T-cell (primary cell): ENCODE measurements around the gene SPARC. TPM values are rescaled to one million over a fixed set of nuclear protein-coding genes. Genes with fewer than 3 reads are reported as not detected.

Experiments used
- ATAC-seq, 4 experiments: fragments of 200-7000 bp in 3 of 4; fragments of 150-1000 bp in 1 of 4; cut with Tn5 transposase; replicated peaks in 1 of 4; 1 replicate in 3 of 4; 2 replicates in 1 of 4; pipeline ENCODE4 v1.10.0; 2021; ENCODE audit warnings: moderate library complexity in 3 of 4, mild to moderate bottlenecking in 2 of 4, moderate number of reproducible peaks in 1 of 4
- CTCF ChIA-PET, 2 donors: fragments of 300-600 bp; sonication (Branson Sonifier 250); formaldehyde crosslinking; loops; one replicate each; lab custom pipeline; 2022; ENCODE audit warnings: antibody characterized with exemption in 2 of 2; lab: Charles Lee
- POLR2A ChIA-PET, 2 donors: fragments of 300-600 bp; sonication (Branson Sonifier 250); formaldehyde crosslinking; loops; one replicate each; lab custom pipeline; 2022; ENCODE audit warnings: antibody characterized with exemption in 2 of 2; lab: Charles Lee
- DNase-seq, 35 experiments: peaks; one replicate each; pipeline versions ENCODE4 v3.0.0 to v3.0.0-alpha.2; 2013 to 2023
- H3K27ac ChIP-seq: one replicate; pipeline ENCODE4 v1.5.1; 2013; ENCODE audit warnings: low read length
- H3K27me3 ChIP-seq, 2 experiments: replicated peaks in 1 of 2; 1 replicate in 1 of 2; 2 replicates in 1 of 2; pipeline versions ENCODE4 v1.6.1 to v1.7.0; 2013; ENCODE audit warnings: low read length in 1 of 2, mixed read lengths in 1 of 2; ENCODE audit not compliant: control insufficient read depth in 2 of 2, insufficient read depth in 2 of 2; ENCODE audit errors: extremely low read depth in 1 of 2
- H3K36me3 ChIP-seq, 2 donors: 1 replicate in 1 of 2; 2 replicates in 1 of 2; pipeline versions ENCODE4 v1.6.1 to v1.7.0; 2013; ENCODE audit warnings: low read length in 1 of 2; ENCODE audit not compliant: control insufficient read depth in 2 of 2, insufficient read depth in 1 of 2; ENCODE audit errors: extremely low read depth in 1 of 2
- H3K4me1 ChIP-seq, 2 experiments: 1 replicate in 1 of 2; 2 replicates in 1 of 2; pipeline versions ENCODE4 v1.6.1 to v1.7.0; 2013; ENCODE audit warnings: low read length in 2 of 2, mixed read lengths in 1 of 2; ENCODE audit not compliant: insufficient read depth in 2 of 2, control insufficient read depth in 1 of 2; ENCODE audit errors: extremely low read depth in 1 of 2
- H3K4me3 ChIP-seq, 2 donors: 1 replicate in 1 of 2; 2 replicates in 1 of 2; pipeline versions ENCODE4 v1.5.1 to v1.7.0; 2013; ENCODE audit warnings: mild to moderate bottlenecking in 2 of 2, low read length in 1 of 2, moderate library complexity in 1 of 2; ENCODE audit not compliant: control insufficient read depth in 1 of 2; ENCODE audit errors: extremely low read depth in 1 of 2
- H3K9me3 ChIP-seq: 2 replicates; pipeline ENCODE4 v1.7.0; 2013
- H3K27ac Mint-ChIP-seq, 2 donors: one replicate each; pipeline ENCODE4 v1.8.0; 2020 to 2021; ENCODE audit warnings: mild to moderate bottlenecking in 2 of 2, mixed read lengths in 2 of 2
- H3K27me3 Mint-ChIP-seq, 2 donors: one replicate each; pipeline ENCODE4 v1.8.0; 2021 to 2022; ENCODE audit warnings: mixed read lengths in 2 of 2
- H3K36me3 Mint-ChIP-seq: one replicate; pipeline ENCODE4 v1.8.0; 2021; ENCODE audit warnings: mixed read lengths
- H3K4me1 Mint-ChIP-seq, 3 donors: one replicate each; pipeline ENCODE4 v1.8.0; 2020 to 2022; ENCODE audit warnings: mixed read lengths in 3 of 3, mild to moderate bottlenecking in 1 of 3
- H3K4me3 Mint-ChIP-seq, 3 donors: one replicate each; pipeline ENCODE4 v1.8.0; 2020 to 2022; ENCODE audit warnings: mild to moderate bottlenecking in 3 of 3, mixed read lengths in 3 of 3, moderate library complexity in 3 of 3
- H3K9me3 Mint-ChIP-seq, 3 donors: one replicate each; pipeline ENCODE4 v1.8.0; 2020 to 2022; ENCODE audit warnings: mixed read lengths in 3 of 3
- WGBS: methylation state at CpG from one replicate; pipeline ENCODE4 v1.1.5; 2013; ENCODE audit warnings: missing lambda C conversion rate; ENCODE audit not compliant: insufficient coverage; 5-methylcytosine and 5-hydroxymethylcytosine counted together
- total RNA-seq, 35 experiments: library from RNA in 6 of 35; stranded (reverse) in 6 of 35; fragments of 120-200 nt in 1 of 35; gene quantifications; one replicate each; pipeline versions ENCODE4 v1.2.1 to v1.2.4 and lab custom pipeline; 2013 to 2026

The SPARC gene
- total RNA-seq, 5 donors from 2014 or later (not counting 1 experiment from before 2014, with no cell fraction given): 4.1 to 8.6 (median 5.2) TPM; not detected in 1

DNA sequence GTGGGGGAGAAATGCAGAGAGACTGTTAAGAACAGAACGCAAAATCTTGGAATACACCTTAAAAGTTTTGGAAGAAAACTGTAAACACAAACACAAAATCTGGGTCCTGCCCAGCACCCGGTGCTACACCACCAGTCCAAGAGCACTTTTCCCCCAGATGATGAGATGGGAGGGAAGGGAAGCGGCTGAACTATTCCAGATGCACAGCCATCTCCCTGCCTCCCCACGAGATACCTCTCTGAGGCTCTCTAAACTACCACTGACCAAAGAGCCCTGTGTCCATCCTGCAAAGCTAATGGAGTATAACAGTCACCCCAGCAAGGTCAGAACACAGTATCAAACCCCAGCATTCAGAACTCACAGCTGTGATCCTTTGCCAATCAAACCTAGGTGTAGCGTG is 8.0 kb downstream of the SPARC start:
- H3K4me3 Mint-ChIP-seq: no peak overlapping the region
- ATAC-seq: no peak
- POLR2A ChIA-PET: no interaction called here

DNA sequence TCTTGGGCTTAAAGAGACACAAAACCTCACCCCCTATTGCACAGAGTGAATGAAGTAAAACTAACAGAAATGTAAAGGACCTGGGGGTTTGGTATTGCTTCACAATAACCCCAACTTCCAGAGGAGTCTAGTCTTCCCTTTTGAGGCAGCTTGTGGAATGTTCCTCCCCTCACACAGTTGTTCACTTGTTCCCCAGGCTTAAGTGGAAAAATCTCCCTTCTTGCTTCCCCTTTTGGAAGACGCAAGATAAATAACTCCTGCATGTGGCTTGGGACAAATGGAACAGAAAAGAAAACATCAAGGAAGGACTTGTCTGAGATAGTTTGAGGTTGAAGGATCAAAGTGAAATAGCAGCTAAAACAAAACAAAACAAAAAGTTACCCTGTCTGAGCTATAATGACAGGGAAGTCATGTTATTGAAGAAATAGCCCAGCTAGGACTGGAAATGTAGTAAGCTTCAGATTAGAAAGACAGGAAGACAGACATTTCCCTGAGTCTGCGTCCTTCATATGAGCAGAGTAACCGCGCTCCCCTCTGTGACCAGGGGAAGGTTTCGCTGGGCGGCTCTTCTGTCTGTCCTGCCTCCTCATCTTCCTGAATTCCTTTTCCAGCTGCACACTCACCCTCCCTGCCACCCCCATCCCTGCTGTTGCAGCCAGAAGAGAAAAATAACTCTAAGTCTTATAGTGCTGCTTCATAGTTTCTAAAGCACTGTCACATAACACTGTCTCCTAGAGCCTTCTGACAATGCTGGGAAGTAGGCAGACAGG is 8.8 kb downstream of the SPARC start:
- H3K4me3 ChIP-seq: no peak overlapping the region

More for the DNA sequence above, 8.0 kb downstream of the SPARC start:
- H3K36me3 Mint-ChIP-seq: no peaks in the 10 kb centered on the region
- H3K9me3 ChIP-seq: no peaks in the 10 kb centered on the region
- H3K27me3 ChIP-seq: peaks cover 0 to 6% of the 10 kb centered on the region in 2 experiments
- no peaks in the 10 kb centered on the region for H3K4me1 Mint-ChIP-seq
- H3K27ac ChIP-seq: no peak overlapping the region
- H3K4me3 ChIP-seq: no peak overlapping the region
- no peaks in the 10 kb centered on the region for H3K9me3 Mint-ChIP-seq
- CTCF ChIA-PET: no interaction called here
- no peak overlapping the region for H3K27ac Mint-ChIP-seq
- H3K27me3 Mint-ChIP-seq: no peaks in the 10 kb centered on the region
- no peaks in the 10 kb centered on the region for H3K36me3 ChIP-seq
- no peaks in the 10 kb centered on the region for H3K4me1 ChIP-seq
- DNase-seq: no peak
- WGBS: 50% methylated on average over 1 of the region's 5 CpGs

DNA sequence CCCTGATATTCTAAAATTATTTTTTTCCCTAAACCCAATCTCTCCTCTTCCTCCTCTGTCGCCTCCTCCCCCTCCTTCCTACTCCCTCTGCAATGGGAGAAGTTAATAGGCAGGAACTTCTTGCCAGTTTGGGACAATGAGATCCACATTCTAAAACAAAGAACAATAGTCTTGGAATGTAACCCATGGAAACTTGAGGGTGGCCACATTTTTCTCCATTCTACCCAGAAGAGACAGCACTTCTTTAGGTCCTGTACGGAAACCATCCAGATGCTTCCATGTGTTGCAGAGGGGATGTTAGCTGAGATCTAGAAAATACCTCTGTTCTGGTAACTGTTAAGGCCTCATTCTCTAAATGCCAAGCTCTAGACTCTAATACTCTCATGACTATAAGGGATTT is 10.0 kb downstream of the SPARC start:
- POLR2A ChIA-PET: no interaction called here
- no CpG with 5 or more reads among the region's 2 CpGs for WGBS
- Histone ChIP-seq H3K27ac (no peak overlapping the region), H3K9me3 (no peaks in the 10 kb centered on the region), H3K4me1 (no peaks in the 10 kb centered on the region), H3K36me3 (no peaks in the 10 kb centered on the region), H3K27me3 (peaks cover 0 to 6% of the 10 kb centered on the region in 2 experiments), H3K4me3 (no peak overlapping the region)
- Mint-ChIP-seq H3K4me3 (no peak overlapping the region), H3K36me3 (no peaks in the 10 kb centered on the region), H3K4me1 (no peaks in the 10 kb centered on the region), H3K9me3 (no peaks in the 10 kb centered on the region), H3K27me3 (peaks cover 0 to 3% of the 10 kb centered on the region in 2 donors), H3K27ac (no peak overlapping the region)
- ATAC-seq: no peak
- CTCF ChIA-PET: no interaction called here
- DNase-seq: no peak

More for the DNA sequence above, 8.8 kb downstream of the SPARC start:
- H3K27ac Mint-ChIP-seq: no peak overlapping the region
- H3K36me3 Mint-ChIP-seq: no peaks in the 10 kb centered on the region
- DNase-seq (no peak), ATAC-seq (no peak)
- H3K27me3 Mint-ChIP-seq: peaks cover 0 to 2% of the 10 kb centered on the region in 2 donors
- CTCF ChIA-PET: no interaction called here
- no peak overlapping the region for H3K4me3 Mint-ChIP-seq
- WGBS: 74% methylated on average over 4 of the region's 6 CpGs
- no peaks in the 10 kb centered on the region for H3K9me3 Mint-ChIP-seq
- Histone ChIP-seq H3K27me3 (peaks cover 0 to 6% of the 10 kb centered on the region in 2 experiments), H3K4me1 (no peaks in the 10 kb centered on the region), H3K27ac (no peak overlapping the region), H3K36me3 (no peaks in the 10 kb centered on the region), H3K9me3 (no peaks in the 10 kb centered on the region)
- H3K4me1 Mint-ChIP-seq: no peaks in the 10 kb centered on the region
- POLR2A ChIA-PET: no interaction called here

DNA sequence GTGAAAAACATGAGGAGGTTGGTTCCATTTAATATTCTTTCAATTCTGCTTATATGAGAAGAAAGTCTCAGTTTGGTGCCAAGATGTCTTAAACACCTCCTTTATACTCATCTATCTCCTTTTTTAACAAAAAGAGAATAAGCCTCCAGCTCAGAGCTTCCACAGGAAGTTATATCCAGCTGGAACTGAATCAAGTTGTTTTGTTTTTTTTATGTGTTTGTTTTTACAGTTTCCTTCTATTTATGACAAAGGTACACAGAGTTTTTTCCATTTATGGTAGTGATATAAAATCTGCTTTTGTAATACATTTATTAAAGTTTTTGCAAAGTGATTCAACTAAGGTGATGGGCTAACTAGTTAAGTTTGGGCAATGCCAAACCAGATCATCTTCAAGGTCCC is 10.4 kb downstream of the SPARC start:
- Histone ChIP-seq H3K4me1 (no peaks in the 10 kb centered on the region), H3K27ac (no peak overlapping the region), H3K4me3 (no peak overlapping the region), H3K36me3 (no peaks in the 10 kb centered on the region), H3K27me3 (peaks cover 0 to 6% of the 10 kb centered on the region in 2 experiments), H3K9me3 (no peaks in the 10 kb centered on the region)
- no peaks in the 10 kb centered on the region for H3K36me3 Mint-ChIP-seq
- no peaks in the 10 kb centered on the region for H3K4me1 Mint-ChIP-seq
- no peak for ATAC-seq
- POLR2A ChIA-PET: no interaction called here
- no peak overlapping the region for H3K27ac Mint-ChIP-seq
- CTCF ChIA-PET: no interaction called here
- H3K9me3 Mint-ChIP-seq: no peaks in the 10 kb centered on the region
- H3K27me3 Mint-ChIP-seq: peaks cover 0 to 3% of the 10 kb centered on the region in 2 donors
- DNase-seq: no peak
- H3K4me3 Mint-ChIP-seq: no peak overlapping the region

DNA sequence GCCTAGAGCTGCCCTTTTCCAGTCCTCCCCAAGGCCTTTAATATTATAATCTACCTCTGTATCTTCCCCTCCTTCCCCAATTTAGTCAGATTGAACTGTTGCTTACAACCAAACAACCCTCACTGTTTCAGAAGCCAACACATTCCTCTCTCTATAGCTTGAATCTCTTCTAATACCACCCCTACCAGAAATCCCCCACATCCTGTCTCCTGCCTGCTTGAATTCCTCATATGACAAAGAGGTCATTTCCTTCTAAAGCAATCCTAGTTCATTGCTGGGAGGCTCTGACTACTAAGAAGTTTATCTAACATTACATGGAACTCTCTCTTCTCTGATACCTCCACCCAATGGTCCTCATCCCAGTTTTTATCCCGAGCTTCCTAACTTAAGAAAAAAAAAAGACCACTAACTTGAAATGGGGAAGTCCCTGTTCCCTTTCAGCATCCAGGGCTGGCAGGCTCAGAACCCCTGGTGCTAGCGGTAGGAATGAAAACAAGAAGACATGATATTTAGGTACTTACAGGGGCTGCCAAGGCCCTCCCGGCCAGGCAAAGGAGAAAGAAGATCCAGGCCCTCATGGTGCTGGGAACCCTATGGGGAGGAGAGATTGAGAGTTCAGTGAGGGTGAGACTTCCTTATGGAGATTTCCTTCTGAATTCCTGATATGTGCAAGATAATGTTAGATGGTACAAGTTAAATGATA is 11.0 kb downstream of the SPARC start:
- ChIA-PET CTCF (no interaction called here), POLR2A (no interaction called here)
- peaks cover 0 to 4% of the 10 kb centered on the region in 2 experiments for H3K27me3 ChIP-seq
- peaks cover under 1 to 3% of the 10 kb centered on the region in 2 donors for H3K27me3 Mint-ChIP-seq
- no peak overlapping the region for H3K4me3 ChIP-seq
- no peak overlapping the region for H3K4me3 Mint-ChIP-seq
- H3K9me3 Mint-ChIP-seq: no peaks in the 10 kb centered on the region
- no peaks in the 10 kb centered on the region for H3K4me1 Mint-ChIP-seq
- H3K27ac ChIP-seq: no peak overlapping the region
- 89% methylated on average over 1 of the region's 3 CpGs for WGBS
- H3K9me3 ChIP-seq: no peaks in the 10 kb centered on the region
- no peaks in the 10 kb centered on the region for H3K36me3 ChIP-seq
- H3K27ac Mint-ChIP-seq: no peak overlapping the region
- no peak for ATAC-seq
- H3K36me3 Mint-ChIP-seq: no peaks in the 10 kb centered on the region
- H3K4me1 ChIP-seq: no peaks in the 10 kb centered on the region
- DNase-seq: no peak

DNA sequence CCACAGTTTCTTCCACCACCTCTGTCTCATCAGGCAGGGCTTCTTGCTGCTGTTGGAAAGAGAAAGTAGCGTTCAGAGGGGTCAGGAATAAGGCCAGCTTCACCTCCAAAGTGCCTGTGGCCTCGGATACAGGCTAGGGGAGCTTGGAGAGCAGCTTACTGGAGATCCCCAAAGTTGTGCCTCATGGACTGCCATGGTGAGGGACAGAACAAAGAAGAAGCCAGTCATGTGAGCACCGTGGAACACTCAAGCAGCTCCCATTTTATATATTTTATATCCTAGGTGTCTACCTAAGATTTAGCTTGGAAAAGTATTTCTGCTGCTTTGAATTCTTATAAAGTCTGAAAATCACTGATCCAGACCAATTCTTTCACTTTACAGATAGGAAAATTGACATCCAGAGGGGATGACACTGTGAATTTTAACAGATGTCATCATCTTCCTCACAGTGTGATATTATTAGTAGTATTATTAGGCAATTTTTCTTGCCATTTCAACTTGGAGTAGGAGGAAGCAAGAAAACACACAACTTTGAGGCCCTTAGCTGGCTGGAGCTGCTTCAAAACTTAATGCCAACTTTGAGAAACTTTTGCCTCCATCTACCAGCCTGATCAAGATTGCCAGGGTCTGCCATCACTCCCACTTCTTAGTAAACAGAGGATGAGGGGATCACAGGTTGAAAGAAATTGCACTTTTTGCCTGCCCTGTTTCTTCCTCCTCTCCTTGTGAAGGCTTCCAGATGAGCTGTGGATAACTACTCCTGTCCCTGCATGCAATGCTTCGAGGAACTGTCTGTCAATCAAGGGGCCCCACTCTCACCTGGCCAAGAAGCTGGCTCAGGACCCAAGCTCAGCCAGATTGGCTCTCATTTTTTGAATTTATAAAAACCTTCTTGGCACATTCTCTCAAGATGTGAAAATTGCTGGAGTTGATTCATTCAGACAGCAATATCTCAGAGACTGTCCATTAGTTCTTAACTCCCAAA is 11.8 kb downstream of the SPARC start:
- H3K4me3 ChIP-seq: no peak overlapping the region
- ATAC-seq: no peak
- 76% methylated on average over 2 of the region's 4 CpGs for WGBS
- no peak for DNase-seq
- ChIA-PET CTCF (no interaction called here), POLR2A (no interaction called here)
- peaks cover 0 to 4% of the 10 kb centered on the region in 2 experiments for H3K27me3 ChIP-seq
- Mint-ChIP-seq H3K4me3 (no peak overlapping the region), H3K4me1 (no peaks in the 10 kb centered on the region), H3K27me3 (peaks cover 2 to 3% of the 10 kb centered on the region in 2 donors), H3K9me3 (no peaks in the 10 kb centered on the region), H3K36me3 (no peaks in the 10 kb centered on the region), H3K27ac (no peak overlapping the region)
- H3K9me3 ChIP-seq: no peaks in the 10 kb centered on the region
- no peaks in the 10 kb centered on the region for H3K4me1 ChIP-seq
- H3K36me3 ChIP-seq: no peaks in the 10 kb centered on the region
- no peak overlapping the region for H3K27ac ChIP-seq
